PC-9 (cell line): ENCODE results near the gene CCR5AS.

ENCODE experiments used
- BruUV-seq: library from RNA; stranded (reverse); fragments of 400-500 nt; replicated peaks from 2 replicates; lab custom pipeline; 2021; lab: Mats Ljungman, UMichigan
- CTCF ChIA-PET: fragments of 300-600 bp; sonication (Branson Sonifier 250); formaldehyde crosslinking; loops from one replicate; lab custom pipeline; 2022; ENCODE audit warnings: antibody characterized with exemption; lab: Charles Lee
- POLR2A ChIA-PET: fragments of 300-600 bp; sonication (Branson Sonifier 250); formaldehyde crosslinking; loops from one replicate; lab custom pipeline; 2022; ENCODE audit warnings: antibody characterized with exemption; ENCODE audit not compliant: unreplicated experiment; lab: Charles Lee
- DNase-seq, 2 experiments: peaks; one replicate each; pipeline versions ENCODE4 v3.0.0 to v3.0.0-alpha.2; 2015 to 2022; ENCODE audit warnings: mixed read lengths in 1 of 2
- H2AFZ ChIP-seq: fragments of 200-600 bp; sonication (generic); 2 replicates; pipeline ENCODE4 v1.8.1; 2017; ENCODE audit warnings: antibody characterized with exemption
- H3F3A ChIP-seq: fragments of 200-600 bp; sonication (generic); 2 replicates; pipeline ENCODE4 v1.8.1; 2017; ENCODE audit warnings: antibody characterized with exemption, mild to moderate bottlenecking, low read depth; ENCODE audit not compliant: insufficient read depth
- H3K27ac ChIP-seq: fragments of 200-600 bp; sonication (generic); 2 replicates; pipeline ENCODE4 v1.6.1; 2016; ENCODE audit warnings: mixed run types
- H3K27me3 ChIP-seq: fragments of 200-600 bp; sonication (generic); 2 replicates; pipeline ENCODE4 v1.6.1; 2016; ENCODE audit warnings: low read depth, mixed run types; ENCODE audit not compliant: insufficient read depth
- H3K36me3 ChIP-seq: fragments of 200-600 bp; sonication (generic); 2 replicates; pipeline ENCODE4 v1.6.1; 2016; ENCODE audit warnings: low read depth, mixed run types
- H3K4me1 ChIP-seq: fragments of 200-600 bp; sonication (generic); replicated peaks from 2 replicates; pipeline ENCODE4 v1.6.1; 2016; ENCODE audit warnings: mixed run types; ENCODE audit not compliant: insufficient read depth
- H3K4me2 ChIP-seq: fragments of 200-600 bp; sonication (generic); 2 replicates; pipeline ENCODE4 v1.6.1; 2017; ENCODE audit warnings: mixed run types
- H3K4me3 ChIP-seq: fragments of 200-600 bp; sonication (generic); 2 replicates; pipeline ENCODE4 v1.6.1; 2016; ENCODE audit warnings: mixed run types
- H3K79me2 ChIP-seq: fragments of 200-600 bp; sonication (generic); 2 replicates; pipeline ENCODE4 v1.6.1; 2017; ENCODE audit warnings: low read depth, mixed run types
- H3K9me2 ChIP-seq: fragments of 200-600 bp; sonication (generic); 2 replicates; pipeline ENCODE4 v1.8.1; 2017; ENCODE audit warnings: mild to moderate bottlenecking; ENCODE audit not compliant: insufficient read depth
- H3K9me3 ChIP-seq: fragments of 200-600 bp; sonication (generic); 2 replicates; pipeline ENCODE4 v1.8.1; 2016; ENCODE audit warnings: low read depth; ENCODE audit not compliant: insufficient read depth
- H4K20me1 ChIP-seq: fragments of 200-600 bp; sonication (generic); 2 replicates; pipeline ENCODE4 v1.8.1; 2017; ENCODE audit not compliant: insufficient read depth
- EZH2 ChIP-seq: fragments of 200-600 bp; sonication (generic); IDR thresholded peaks from 2 replicates; pipeline ENCODE4 v1.8.0; 2017; ENCODE audit warnings: antibody characterized with exemption, low read depth
- intact Hi-C: fragments of 100-400 bp; cut with micrococcal nuclease; formaldehyde crosslinking; loops from one replicate; pipeline ENCODE4 v1.10.0; 2022; ENCODE audit not compliant: unreplicated experiment
- TF ChIP-seq, protein P1 (sequence below): fragments of 200-600 bp; sonication (generic); conservative IDR thresholded peaks from 2 replicates; pipeline ENCODE4 v1.6.1; 2017; ENCODE audit warnings: mixed run types, antibody characterized with exemption, mild to moderate bottlenecking, moderate library complexity

Gene CCR5AS

DNA sequence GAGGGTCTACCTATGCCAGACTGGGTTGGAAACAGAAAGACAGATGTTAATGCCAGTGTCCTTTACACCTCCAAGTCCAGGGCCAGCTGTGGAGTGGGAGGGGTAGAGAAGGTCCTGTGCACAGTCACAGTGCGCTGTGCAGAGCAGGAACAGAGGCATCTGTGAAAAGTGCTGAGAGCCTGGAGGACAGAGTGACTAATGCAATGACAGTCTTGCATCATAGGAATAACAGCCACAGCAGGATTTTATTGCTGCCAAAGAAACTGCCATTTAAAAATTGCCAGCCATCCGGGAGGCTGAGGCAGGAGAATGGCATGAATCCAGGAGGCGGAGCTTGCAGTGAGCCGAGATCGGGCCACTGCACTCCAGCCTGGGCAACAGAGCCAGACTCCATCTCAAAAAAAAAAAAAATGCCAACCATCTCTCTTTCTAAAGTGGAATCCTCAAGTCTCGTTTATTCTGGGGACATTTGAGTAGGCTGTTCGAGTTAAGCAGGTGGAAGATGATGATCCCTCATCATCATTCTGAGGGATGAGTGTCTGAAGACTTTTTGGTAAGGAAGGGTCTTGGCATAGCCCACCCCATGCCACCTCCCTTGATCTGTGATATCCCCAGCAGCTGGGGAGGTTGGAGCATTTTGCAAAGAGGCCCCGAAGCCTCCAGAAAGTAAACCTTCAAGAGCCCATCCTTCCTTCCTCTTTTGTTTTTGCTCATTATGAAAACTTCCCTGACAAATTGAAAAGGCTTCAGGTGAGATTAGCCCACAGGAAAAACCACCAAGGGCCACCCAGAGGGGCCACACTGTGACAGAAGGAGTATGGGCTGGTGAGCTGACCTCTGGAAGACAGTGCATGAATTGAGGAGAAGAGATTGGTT lies 45.2 kb downstream of the CCR5AS start:
- no peaks in the 10 kb centered on the region for H3K27me3 ChIP-seq
- H3K79me2 ChIP-seq, result no peaks in the 10 kb centered on the region
- TF ChIP-seq EZH2, result no peak
- TF ChIP-seq, protein P1, sequence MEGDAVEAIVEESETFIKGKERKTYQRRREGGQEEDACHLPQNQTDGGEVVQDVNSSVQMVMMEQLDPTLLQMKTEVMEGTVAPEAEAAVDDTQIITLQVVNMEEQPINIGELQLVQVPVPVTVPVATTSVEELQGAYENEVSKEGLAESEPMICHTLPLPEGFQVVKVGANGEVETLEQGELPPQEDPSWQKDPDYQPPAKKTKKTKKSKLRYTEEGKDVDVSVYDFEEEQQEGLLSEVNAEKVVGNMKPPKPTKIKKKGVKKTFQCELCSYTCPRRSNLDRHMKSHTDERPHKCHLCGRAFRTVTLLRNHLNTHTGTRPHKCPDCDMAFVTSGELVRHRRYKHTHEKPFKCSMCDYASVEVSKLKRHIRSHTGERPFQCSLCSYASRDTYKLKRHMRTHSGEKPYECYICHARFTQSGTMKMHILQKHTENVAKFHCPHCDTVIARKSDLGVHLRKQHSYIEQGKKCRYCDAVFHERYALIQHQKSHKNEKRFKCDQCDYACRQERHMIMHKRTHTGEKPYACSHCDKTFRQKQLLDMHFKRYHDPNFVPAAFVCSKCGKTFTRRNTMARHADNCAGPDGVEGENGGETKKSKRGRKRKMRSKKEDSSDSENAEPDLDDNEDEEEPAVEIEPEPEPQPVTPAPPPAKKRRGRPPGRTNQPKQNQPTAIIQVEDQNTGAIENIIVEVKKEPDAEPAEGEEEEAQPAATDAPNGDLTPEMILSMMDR, result no peak
- H4K20me1 ChIP-seq, result no peaks in the 10 kb centered on the region
- no peaks in the 10 kb centered on the region for H3K9me3 ChIP-seq
- no peak overlapping the region for H3K4me3 ChIP-seq
- 0 out of 2 replicates have a peak overlapping the region, but pooled peaks have one; percentile 24 for H3K4me2 ChIP-seq
- POLR2A ChIA-PET, result no interaction called here
- CTCF ChIA-PET, result interaction anchor here (0.6 kb wide), 1 partner anchor 391 kb away, joined by 8 read pairs; no protein-coding TSS in a partner anchor
- peaks cover 8% of the 10 kb centered on the region for H3K4me1 ChIP-seq
- intact Hi-C loops, result loop anchor here (1.0 kb wide), 1 partner anchor 198 kb away; no protein-coding TSS in a partner anchor
- H3F3A ChIP-seq, result peaks cover 13% of the 10 kb centered on the region; the same call in 1 of the 2 replicates
- no peak overlapping the region for H2AFZ ChIP-seq
- H3K36me3 ChIP-seq, result no peaks in the 10 kb centered on the region
- peak; percentile 36 to 67 for DNase-seq
- no peaks in the 10 kb centered on the region for H3K9me2 ChIP-seq
- BruUV-seq, result no TSS peak
- peak overlapping the region; percentile 40 for H3K27ac ChIP-seq

DNA sequence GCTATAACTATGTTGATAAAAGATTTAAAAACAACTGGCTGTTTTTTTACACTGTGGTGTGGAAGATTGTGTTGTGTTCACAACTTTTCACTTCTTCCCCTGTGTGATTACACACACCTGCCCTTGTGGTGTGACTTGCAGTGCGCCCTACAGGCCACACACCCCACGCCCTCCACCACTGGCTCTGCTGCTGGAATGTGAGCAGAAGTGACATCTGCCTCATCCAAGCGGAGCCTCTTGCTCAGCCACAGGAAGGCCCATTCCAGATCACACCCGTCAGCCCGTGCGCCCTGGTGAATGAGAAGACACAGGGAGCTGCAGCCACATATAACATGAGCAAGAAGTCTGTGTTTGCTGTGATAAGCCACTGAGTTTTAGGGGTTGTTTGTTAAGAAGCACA lies 46.0 kb downstream of the CCR5AS start:
- BruUV-seq, result no TSS peak
- DNase-seq, result no peak
- Histone ChIP-seq H3K9me2 (no peaks in the 10 kb centered on the region), H3F3A (peaks cover 13% of the 10 kb centered on the region; the same call in 1 of the 2 replicates), H3K9me3 (no peaks in the 10 kb centered on the region), H2AFZ (no peak overlapping the region), H3K4me3 (no peak overlapping the region), H3K79me2 (no peaks in the 10 kb centered on the region), H3K4me1 (peaks cover 8% of the 10 kb centered on the region), H3K27me3 (no peaks in the 10 kb centered on the region), H4K20me1 (no peaks in the 10 kb centered on the region), H3K27ac (peak overlapping the region; percentile 40), H3K36me3 (no peaks in the 10 kb centered on the region), H3K4me2 (0 out of 2 replicates have a peak overlapping the region, but pooled peaks have one; percentile 24)
- intact Hi-C loops, result loop anchor here (1.0 kb wide), 1 partner anchor 198 kb away; no protein-coding TSS in a partner anchor
- POLR2A ChIA-PET, result no interaction called here
- CTCF ChIA-PET, result interaction anchor here (0.6 kb wide), 1 partner anchor 390 kb away, joined by 8 read pairs; no protein-coding TSS in a partner anchor
- no peak for TF ChIP-seq EZH2
- TF ChIP-seq, protein P1, result no peak

DNA sequence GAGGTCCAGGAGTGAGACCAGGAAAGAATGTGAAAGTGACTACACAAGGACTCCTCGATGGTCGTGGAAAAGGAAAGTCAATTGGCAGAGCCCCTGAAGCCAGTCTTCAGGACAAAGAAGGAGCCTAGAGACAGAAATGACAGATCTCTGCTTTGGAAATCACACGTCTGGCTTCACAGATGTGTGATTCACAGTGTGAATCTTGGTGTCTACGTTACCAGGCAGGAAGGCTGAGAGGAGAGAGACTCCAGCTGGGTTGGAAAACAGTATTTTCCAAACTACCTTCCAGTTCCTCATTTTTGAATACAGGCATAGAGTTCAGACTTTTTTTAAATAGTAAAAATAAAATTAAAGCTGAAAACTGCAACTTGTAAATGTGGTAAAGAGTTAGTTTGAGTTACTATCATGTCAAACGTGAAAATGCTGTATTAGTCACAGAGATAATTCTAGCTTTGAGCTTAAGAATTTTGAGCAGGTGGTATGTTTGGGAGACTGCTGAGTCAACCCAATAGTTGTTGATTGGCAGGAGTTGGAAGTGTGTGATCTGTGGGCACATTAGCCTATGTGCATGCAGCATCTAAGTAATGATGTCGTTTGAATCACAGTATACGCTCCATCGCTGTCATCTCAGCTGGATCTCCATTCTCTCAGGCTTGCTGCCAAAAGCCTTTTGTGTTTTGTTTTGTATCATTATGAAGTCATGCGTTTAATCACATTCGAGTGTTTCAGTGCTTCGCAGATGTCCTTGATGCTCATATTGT lies 47.0 kb downstream of the CCR5AS start:
- Histone ChIP-seq H3F3A (peaks cover 13% of the 10 kb centered on the region; the same call in 1 of the 2 replicates), H4K20me1 (no peaks in the 10 kb centered on the region), H3K27me3 (no peaks in the 10 kb centered on the region), H3K36me3 (no peaks in the 10 kb centered on the region), H3K4me3 (no peak overlapping the region), H3K4me1 (peaks cover 8% of the 10 kb centered on the region), H3K9me2 (no peaks in the 10 kb centered on the region), H3K79me2 (no peaks in the 10 kb centered on the region), H3K9me3 (no peaks in the 10 kb centered on the region), H3K27ac (no peak overlapping the region), H2AFZ (no peak overlapping the region), H3K4me2 (no peak overlapping the region)
- TF ChIP-seq, protein P1, result no peak
- TF ChIP-seq EZH2, result no peak
- ChIA-PET POLR2A (interaction anchor here (0.6 kb wide), 1 partner anchor 291 kb away, joined by 15 read pairs; no protein-coding TSS in a partner anchor), CTCF (no interaction called here)
- no peak for DNase-seq
- BruUV-seq, result no TSS peak
- intact Hi-C loops, result no loop called here
